RPMI7951 (cell line): ENCODE data around the gene HSP90AA1. TPM values are rescaled to one million over a fixed set of nuclear protein-coding genes. Genes with fewer than 3 reads are reported as not detected.

ENCODE experiments used
- DNase-seq: peaks from one replicate; pipeline ENCODE4 v3.0.0-alpha.2; 2012; ENCODE audit warnings: low read depth
- total RNA-seq: library from RNA; depleted of rRNA; stranded (reverse); fragments of >200 nt; shearing (Covaris generic); gene quantifications from 2 replicates; pipeline ENCODE4 v1.2.3, GENCODE V29; 2014; rRNA removed

HSP90AA1 gene
- total RNA-seq, 1 experiment from 2014 or later: 282 TPM

- no peak for DNase-seq
Observed at GRCh38 chr14:102042699-102043098, 44.1 kb downstream of the HSP90AA1 start.

GRCh38 chr14:102040153-102040552 lies 46.7 kb downstream of the HSP90AA1 start:
- no peak for DNase-seq

- DNase-seq: no peak
Observed at GRCh38 chr14:102039157-102039556, 47.7 kb downstream of the HSP90AA1 start.

GRCh38 chr14:102037686-102038085 lies 49.2 kb downstream of the HSP90AA1 start:
- no peak for DNase-seq

- no peak for DNase-seq
Observed at GRCh38 chr14:102035914-102036313, 50.9 kb downstream of the HSP90AA1 start.

GRCh38 chr14:102034301-102034700 lies 52.5 kb downstream of the HSP90AA1 start:
- no peak for DNase-seq

GRCh38 chr14:102033241-102033640 lies 53.6 kb downstream of the HSP90AA1 start:
- no peak for DNase-seq

Other genes starting within 250 kb of the HSP90AA1 start
- gene DYNC1H1, start 122.5 kb downstream of the HSP90AA1 start, total RNA-seq: 167 and 171 TPM in 2 replicates
- 11.4 and 16.0 TPM in 2 replicates for gene WDR20, start 52.9 kb upstream of the HSP90AA1 start, total RNA-seq
- gene MOK, start 218.1 kb upstream of the HSP90AA1 start, total RNA-seq: 32.8 and 38.4 TPM in 2 replicates
- 2.3 and 4.0 TPM in 2 replicates for gene ZNF839, start 232.7 kb upstream of the HSP90AA1 start, total RNA-seq